Measurements from ENCODE around the gene CMYA5.
"Not testable (repeated sequence)": the region's sequence is repeated elsewhere in the genome, so short reads cannot be mapped to it uniquely, and the experiment has no call there.

The CMYA5 gene

DNA sequence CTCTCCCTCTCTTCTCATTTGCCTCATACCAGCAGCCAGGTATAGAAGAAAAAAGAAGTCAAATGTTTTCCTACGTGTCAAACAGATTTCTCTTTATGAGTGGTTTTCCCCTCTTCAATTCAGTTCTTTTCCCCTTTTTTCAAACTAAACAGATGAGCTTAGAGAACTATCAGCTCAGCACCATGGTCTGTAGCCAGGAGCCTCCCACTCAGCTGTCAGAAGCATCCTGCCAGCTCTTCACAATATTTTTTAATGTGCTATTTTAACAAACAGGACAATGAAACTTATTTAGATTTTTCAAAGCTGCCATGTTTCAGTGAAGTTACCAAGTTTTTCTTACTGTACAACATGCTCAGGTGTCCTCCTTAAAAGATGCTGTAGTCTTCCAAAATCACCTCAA, 63.5 kb downstream of the CMYA5 start:
- no peak for DNase-seq

DNA sequence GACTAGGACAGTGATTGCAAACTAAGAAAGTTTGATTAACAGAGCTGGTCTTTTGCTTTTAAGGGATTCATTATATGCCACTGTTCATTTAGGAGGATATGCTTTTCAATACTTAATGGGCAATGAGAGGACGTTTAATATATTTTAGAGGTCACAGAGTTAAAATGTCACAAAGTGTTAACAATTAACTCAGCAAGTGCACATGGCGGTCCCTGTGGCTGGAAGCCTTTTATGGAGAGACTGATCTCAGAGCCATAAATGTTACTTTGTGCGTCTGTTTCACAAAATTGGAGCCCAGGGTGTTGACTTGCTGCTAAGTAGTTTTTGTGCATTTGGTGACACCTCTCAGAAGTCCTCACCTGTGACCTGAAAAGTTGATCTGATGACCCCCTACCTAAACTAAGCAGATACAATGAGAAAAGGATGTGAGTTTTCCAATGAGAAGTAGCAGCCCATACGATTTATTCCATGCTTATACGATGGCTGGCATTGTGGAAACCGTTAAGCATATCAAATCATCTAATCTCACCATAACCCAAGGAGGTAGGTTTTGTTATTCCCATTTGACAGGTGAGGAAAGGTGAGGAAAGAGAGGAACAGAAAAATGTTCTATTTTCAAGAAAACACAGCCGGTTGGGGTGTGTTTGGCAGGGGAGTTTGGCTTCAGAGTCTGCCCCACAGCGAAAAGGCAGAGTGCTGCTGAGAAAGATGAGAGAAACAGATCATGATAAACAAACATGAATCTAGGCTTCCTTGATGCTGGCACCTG, 64.4 kb downstream of the CMYA5 start:
- DNase-seq = no peak

DNA sequence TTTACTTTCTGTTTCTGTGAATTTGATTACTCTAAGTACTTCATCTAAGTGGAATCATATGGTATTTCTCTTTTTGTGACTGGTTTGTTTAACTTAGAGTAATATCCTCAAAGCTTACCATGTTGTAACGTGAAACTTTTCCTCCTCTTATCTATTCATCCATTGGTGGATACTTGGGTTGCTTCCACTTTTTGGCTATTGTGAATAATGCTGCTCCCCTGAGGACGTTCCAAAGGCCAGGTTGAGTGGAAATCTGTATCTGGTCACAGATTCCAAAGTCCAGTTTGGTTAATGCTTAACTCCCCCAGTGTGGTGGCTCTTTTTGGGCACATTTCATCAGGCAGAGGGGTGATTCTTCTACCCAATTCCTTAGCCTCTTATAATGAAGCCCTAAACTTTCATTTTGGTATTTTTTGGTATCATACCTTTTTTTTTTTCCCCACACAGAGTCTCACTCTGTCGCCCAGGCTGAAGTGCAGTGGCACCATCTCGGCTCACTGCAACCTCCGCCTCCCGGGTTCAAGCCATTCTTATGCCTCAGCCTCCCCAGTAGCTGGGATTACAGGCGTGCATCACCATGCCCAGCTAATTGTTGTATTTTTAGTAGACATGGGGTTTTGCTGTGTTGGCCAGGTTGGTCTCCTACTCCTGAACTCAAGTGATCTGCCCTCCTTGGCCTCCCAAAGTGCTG, 65.4 kb downstream of the CMYA5 start:
- DNase-seq = no peak

DNA sequence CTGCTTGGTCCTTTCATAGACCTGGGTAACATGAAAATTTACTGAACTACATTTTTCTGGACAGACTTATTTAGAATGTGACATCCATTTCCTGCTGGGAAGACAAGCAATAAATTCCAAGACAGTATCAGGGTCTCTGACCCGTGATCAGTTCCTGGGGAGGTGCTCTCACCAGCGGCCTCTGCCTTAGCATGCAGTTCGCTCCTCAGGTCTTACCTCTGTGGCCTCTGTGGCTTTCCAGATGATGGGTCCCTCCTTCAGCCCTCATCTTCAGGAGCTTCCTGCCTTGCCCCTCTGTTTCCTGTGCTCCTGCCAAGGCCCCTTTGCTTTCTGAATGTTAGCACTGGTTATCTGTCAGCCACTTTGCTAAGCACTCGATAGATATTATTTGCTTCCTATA, 66.4 kb downstream of the CMYA5 start:
- DNase-seq = no peak

DNA sequence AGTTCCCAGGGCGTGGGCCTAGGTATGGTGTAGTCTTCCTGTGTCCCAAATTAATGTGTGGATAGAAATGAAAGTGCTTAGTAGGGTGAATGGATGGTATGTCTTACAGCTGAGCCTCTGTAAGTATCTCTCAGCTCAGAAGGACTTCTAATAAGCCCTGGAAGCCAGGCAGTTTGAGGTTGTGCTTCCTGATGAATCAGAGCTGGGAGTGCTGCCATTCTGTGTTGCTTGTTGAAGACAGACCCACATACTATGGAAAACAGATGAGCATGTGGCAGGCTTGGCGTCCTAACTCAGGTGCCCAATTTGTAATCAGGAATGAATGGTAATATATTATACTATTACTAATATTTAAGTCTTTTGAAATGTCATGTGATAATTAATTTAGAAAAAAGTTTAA, 69.8 kb downstream of the CMYA5 start:
- no peak for DNase-seq

DNA sequence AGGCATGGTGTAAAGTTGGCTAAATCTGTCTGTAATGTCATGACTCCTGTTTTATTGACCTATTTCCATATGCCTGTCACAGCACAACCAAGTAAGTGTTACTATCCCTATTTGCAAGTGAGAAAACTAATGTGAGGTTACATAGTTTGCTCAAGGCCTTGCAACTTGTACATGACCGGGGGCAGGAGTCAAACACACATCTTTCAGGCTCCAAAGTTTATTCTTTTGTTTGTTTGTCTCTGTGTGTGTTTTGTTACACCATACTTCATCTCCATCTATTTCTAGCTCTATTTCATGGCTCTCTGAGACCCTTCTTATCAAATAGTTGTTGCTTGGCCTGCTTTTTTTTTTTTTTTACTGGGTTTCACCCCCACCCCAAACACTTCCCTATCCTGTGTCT, 70.2 kb downstream of the CMYA5 start:
- DNase-seq = no peak

DNA sequence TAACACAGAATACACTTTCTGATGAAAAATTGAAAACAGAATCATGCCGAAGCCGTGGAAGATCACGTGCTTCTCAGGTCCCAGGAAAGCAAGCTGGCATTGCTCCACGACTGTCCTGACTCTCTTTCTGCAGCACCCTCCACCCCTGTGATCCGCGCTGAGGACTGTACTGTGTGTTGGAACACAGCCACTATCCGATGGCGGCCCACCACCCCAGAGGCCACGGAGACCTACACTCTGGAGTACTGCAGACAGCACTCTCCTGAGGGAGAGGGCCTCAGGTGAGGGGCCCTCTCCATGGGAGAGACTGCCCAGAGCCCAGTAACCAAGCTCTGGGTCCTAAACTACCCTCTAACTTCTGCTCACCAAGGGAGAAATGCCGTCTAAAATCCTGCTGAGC, 73.3 kb downstream of the CMYA5 start:
- DNase-seq = no peak

DNA sequence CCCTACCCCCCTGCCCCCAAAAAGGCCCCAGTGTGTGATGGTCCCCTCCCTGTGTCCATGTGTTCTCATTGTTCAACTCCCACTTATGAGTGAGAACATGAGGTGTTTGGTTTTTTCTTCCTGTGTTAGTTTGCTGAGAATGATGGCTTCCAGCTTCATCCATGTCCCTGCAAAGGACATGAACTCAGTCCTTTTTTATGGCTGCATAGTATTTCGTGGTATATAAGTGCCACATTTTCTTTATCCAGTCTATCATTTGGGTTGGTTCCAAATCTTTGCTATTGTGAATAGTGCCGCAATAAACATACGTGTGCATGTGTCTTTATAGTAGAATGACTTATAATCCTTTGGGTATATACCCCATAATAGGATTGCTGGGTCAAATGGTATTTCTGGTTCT, 74.5 kb downstream of the CMYA5 start:
- not testable (repeated sequence) for DNase-seq

DNA sequence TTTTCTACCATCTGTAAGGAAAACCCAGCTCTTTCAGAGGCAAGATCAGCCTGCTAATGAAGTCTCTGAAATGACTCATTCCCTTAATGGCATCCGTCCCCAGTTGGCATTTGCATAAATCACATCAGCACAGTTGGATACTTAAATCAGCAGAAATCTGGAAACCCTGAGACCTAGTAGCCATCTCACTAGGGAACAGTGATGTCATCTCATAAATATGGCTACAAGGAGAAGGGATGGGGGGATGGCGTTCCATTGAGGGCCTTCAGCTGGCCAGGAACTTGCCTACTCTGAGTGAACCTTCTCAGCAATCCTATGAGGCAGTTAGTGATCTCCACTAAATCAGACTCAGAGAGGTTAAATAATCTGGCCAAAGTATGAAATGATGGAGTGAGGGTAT, 81.8 kb downstream of the CMYA5 start:
- no peak for DNase-seq

DNA sequence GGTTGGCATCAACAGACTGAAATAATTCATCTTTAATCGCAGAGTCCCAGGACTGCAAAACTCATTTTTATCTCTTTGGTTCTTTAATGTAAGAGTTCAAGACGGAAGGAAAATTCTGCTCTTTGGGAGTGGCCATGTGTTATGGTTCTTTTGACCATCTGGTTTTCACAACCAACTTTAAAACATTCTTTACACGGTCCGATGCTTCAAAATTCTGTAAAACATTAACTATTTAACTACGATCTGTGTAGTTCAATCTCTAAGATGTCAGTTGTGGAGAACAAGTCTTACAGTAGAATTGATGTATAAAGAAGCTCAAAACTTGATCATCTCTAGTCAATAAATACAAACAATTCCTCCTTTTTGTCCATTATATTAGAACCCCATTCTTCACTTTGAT, 83.0 kb downstream of the CMYA5 start:
- no peak for DNase-seq

DNA sequence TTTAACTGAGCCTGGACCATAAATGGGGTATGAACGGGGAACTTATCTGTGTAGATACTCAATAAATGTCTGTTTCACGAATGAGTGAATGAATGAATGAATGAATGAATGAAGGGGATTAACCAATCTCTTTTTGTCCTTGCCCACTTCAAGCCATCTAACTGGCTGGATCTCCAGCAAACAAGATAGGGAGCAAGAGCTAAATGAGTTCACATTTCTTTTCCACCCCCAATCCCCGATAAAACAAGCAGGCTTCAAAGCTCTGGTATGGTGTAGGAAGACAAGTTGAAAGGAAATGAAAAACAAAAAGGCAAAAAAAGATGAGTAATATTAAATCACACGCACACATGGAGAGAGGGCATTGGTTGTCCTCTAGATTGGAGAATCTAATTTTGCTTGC, 84.0 kb downstream of the CMYA5 start:
- no peak for DNase-seq

DNA sequence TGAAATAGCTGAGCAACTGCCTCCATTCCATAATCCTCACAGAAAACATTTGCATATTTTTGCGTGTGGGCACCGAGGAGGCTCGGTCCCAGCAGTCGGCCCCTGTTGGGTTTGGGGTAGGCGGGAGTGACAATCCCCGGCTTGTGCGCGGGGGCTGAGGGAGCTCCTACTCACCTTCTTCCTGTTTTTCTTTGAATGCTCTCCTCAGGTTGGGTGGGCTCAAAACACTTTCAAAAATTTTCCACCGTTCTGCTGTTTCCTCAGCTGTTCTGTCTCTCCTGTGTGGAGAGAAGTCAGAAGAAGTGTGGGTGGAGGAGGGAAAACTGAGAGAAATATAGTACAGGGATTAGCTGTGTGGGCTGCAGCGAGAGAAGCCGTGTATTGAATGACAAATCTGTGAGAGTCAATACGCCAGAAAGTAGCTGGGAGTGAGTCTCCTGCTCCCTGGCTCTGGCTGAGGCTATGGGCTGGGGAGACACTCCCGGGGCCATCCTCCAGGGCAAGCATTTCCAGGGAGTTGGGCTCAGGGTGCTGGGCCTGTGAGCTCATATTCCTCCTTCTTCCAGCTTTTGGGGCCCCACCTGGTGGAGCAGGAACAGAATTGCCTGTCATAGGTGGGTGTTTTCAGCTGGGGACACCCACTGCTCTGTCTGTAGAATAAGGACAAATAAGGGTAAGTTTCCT, 84.7 kb downstream of the CMYA5 start:
- DNase-seq = no peak

DNA sequence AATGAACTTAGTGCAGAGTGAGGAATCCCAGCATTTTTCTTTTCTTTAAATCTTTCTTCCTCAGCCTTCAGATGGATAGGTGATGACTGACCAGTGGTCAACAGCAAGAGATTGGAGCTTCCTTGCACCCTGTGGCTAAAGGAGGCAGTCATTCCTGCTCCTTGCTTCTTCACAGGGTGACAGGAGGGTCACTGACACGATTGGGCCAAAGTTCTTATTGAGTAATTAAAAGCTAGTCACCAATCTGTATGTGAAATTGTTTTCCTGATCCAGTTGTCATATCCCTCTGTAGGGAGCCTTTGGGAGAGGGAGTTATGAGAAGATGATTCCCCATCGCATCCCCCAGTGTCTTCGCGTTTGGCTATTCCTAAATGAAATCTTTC, 85.2 kb downstream of the CMYA5 start:
- DNase-seq = no peak

DNA sequence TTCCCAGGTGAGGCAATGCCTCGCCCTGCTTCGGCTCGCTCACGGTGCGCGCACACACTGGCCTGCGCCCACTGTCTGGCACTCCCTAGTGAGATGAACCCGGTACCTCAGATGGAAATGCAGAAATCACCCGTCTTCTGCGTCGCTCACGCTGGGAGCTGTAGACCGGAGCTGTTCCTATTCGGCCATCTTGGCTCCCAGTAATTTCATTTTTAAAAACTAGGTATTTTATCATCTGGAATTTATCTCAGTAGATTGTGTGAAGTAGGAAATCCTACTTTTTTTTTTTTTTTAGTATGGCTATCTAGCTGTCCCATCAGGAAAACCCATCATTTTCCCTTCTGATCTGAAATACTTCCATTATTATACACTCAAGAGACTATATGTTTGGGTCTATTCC, 95.1 kb downstream of the CMYA5 start:
- DNase-seq = not testable (repeated sequence)

DNA sequence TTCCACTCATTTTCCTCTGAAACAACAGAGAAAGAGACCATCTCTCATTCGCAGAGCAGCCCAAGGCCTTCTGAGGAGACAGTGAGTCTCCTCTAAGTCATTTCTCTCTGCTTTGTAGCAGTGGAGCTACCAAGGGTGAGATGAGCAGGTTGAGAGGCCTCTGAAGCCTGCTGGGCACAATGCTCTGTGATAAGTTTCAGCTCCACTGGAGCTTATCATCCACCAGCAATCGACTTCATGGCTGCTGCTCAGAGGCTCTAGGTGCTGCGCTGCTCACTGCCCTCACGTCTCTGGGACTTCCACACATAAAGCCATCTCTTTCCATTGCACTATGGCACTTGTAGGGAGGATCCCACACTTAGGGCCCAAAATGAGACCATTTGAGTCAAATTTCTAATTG, 96.3 kb downstream of the CMYA5 start:
- no peak for DNase-seq

DNA sequence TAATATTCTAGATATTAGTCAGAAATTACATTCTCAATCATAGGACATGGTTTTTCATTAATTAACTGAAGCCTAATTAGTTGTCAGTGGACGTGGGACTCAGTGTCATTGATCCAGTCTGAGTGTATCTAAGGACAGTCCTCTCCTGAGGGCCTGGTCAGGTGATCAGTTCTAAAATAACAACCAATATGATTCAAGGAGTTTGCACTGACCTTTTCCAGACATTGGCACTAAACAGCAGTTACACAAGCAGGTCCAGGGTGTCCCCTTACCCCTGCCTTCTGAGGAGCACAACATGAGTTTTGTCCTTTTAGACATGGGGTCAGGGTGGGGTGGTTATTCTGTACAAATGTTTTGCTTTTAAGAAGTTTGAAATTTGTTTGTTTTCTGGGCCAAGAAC, 97.8 kb downstream of the CMYA5 start:
- no peak for DNase-seq

DNA sequence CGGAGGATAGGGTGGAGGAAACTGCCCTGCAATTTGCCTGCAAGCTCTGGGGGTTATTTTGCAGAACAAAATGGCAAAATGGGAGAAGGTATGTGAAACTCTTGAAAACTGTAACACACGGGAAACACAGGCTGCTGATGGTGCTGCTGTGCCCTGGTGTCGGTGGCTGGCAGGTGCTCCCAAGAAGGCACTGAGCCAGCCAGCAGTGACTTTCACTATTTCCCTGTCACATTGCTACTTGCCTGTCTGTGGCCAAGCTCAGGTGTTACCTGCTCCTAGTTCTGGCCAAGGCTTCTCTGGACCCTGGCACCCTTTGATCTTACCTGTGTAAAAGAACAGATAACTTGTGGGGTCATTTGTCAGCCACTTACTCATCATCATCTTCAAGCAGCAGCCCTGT, 102.2 kb downstream of the CMYA5 start:
- no peak for DNase-seq

DNA sequence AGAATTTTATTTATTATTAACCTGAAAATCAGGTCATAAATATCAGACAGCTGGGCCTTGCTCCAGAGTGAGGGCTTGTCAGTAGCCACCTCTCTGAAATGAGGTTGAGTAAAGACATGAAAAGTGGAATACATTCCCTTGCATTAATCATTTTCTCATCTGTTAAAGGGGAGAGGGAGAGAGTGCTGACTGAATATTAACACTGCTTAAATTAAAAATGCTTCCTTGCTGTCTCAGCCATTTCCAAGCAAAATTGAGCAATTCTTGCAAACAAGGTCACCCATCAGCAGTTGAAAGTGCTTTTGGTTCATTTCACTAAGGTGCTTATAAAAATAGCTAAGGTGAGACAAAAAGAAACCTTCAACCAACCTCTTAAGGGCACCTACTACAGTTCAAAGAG, 102.8 kb downstream of the CMYA5 start:
- no peak for DNase-seq

DNA sequence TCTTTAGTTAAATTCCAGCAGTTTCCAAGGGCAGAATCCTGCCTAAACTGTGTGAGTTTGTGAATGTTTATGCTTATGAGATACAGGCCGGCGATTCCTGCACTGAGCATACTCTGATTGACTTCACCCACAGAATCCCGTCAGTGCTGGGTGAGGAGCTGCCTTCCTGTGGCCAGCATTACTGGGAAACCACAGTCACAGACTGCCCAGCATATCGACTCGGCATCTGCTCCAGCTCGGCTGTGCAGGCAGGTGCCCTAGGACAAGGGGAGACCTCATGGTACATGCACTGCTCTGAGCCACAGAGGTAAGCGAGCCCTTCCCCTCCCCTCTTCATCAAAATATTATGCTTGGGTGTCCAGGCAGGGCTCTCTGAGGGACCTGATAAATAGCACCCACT, 103.7 kb downstream of the CMYA5 start:
- no peak for DNase-seq

DNA sequence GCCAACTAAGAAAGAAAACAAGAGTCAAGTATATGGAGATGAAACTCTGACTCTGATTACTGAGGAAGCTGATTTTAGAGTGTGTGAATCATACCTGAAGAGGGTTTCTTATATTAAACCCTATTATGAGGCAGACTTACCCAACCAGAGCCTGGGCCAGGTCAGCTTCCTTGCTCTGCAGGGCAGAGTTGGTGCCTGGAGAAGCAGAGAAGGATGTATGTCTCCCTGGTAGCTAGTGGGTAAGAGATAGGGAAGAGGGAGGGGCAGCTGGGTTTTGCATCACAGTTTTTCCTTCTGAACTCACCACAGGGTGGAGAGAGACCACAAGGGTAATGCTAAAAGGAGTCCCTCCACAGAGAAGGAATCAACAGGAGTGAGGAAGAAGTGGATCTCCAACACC, 104.1 kb downstream of the CMYA5 start:
- DNase-seq = no peak

DNA sequence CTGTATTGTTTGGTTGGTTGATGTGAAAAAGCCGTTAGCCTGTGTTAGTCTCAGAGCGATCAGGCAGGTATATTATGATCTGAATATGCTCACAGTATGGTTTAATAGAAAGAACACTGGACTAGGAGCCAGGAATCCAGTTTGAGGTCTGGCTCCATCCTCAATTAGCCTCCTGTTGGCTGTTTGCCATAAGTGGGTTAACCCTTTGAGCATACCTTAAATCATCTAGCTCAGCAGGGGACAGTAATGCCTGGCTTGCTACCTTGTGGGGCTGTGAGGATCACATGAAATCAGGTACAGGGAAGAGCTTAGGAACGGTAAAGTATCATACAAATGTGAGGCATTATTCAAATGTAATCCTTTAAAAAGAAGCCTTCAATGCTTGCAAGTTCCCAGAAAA, 104.7 kb downstream of the CMYA5 start:
- DNase-seq = no peak

DNA sequence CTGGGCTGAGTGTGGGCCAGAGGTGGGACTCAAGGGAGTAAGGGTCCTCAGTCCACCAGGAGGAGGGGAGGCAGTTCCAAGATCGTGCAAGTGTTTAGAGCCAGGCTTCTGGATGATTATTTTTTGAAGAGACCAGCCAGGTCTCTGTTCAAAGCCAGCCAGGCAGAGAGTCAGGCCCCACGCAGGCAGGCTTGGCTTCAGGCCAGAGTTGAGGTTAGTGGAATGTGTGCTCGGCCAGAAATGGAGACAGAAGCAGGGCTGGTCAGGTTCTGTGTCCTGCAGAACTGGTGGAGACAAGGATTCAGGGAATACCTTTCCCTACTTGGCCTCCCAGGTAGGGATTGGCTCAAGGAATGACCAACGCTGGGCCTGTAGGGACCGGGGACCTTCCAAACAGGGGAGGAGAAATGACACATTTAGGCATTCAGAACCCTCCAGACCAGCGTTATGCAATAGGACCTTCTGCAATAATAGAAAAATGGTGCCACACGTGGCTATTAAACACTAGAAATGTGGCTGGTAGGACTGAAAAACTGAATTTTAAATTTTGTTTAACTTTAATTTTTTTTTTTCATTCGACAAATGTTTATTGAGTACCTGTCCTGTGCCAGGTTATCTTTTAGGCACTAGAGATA, 106.2 kb downstream of the CMYA5 start:
- no peak for DNase-seq

DNA sequence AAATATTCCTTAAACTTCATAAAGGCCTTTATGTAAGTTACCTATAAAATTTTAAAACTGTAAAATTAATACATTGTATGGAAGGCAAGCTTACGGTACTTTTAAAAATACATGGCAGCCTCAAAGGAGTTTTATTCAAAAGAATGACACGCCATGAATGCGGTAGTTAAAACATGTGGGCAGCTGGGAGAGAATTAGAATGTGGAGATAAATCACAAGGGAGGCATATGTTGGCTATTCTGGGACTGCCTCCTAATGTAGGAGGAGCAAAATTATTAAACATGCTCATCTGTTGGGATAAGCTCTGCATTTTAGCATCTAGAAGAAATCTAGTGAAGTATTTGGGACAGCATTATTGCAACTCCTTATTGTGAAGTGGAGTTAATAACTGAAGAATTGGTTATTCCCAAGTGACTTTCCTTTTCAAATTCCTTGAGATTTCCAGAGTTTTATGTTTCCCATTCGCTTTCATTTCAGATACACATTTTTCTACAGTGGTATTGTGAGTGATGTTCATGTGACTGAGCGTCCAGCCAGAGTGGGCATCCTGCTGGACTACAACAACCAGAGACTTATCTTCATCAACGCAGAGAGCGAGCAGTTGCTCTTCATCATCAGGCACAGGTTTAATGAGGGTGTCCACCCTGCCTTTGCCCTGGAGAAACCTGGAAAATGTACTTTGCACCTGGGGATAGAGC, 109.4 kb downstream of the CMYA5 start:
- DNase-seq = no peak

Data from activated naive CD4-positive, alpha-beta T cell treated with anti-CD3 and anti-CD28 coated beads, Interleukin-2, amount 50 U/mL, for 16 hours (primary cell).